ENCODE measurements around the gene ATP6V0A4.

The ATP6V0A4 gene

DNA sequence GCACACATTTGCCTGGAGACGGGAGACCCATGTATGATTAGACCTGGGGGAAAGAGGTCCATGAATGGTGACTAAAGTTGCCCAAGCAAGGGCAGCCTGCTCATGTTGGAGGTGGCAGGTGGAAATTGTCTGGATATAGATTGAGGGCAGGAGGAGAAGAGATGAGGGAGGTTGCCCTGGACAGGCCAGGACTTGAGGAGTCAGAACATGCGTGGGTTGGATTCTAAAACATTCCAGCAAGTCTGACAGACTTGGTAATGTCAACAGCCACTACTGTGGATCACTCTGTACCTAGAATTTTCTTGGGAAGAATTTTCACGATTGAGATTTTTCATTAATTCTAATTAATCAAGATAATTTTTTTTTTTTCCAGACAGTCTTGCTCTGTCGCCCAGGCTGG lies 77.7 kb downstream of the ATP6V0A4 start:
- TF ChIP-seq GABPA (IDR thresholded peaks at IDR 0.05; ENCODE audit: low read depth) (no peak), REST (IDR thresholded peaks at IDR 0.05; ENCODE audit: insufficient replicate concordance, low read depth) (no peak), SPI1 (IDR thresholded peaks at IDR 0.05; ENCODE audit: borderline replicate concordance, low read depth) (no peak), POLR2AphosphoS5 (IDR thresholded peaks at IDR 0.05; ENCODE audit: low read depth) (no peak)
- TF ChIP-seq, protein P1, sequence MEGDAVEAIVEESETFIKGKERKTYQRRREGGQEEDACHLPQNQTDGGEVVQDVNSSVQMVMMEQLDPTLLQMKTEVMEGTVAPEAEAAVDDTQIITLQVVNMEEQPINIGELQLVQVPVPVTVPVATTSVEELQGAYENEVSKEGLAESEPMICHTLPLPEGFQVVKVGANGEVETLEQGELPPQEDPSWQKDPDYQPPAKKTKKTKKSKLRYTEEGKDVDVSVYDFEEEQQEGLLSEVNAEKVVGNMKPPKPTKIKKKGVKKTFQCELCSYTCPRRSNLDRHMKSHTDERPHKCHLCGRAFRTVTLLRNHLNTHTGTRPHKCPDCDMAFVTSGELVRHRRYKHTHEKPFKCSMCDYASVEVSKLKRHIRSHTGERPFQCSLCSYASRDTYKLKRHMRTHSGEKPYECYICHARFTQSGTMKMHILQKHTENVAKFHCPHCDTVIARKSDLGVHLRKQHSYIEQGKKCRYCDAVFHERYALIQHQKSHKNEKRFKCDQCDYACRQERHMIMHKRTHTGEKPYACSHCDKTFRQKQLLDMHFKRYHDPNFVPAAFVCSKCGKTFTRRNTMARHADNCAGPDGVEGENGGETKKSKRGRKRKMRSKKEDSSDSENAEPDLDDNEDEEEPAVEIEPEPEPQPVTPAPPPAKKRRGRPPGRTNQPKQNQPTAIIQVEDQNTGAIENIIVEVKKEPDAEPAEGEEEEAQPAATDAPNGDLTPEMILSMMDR (IDR thresholded peaks at IDR 0.05; ENCODE audit: insufficient read depth, low read length), result no peak
- H3K27me3 ChIP-seq (ENCODE audit: insufficient read depth, poor library complexity, severe bottlenecking), result no peaks in the 10 kb centered on the region
- H3K27ac ChIP-seq (replicated peaks), result no peak overlapping the region
- no peak overlapping the region for H3K4me3 ChIP-seq (replicated peaks; ENCODE audit: insufficient read depth, low read length)
- no peak for DNase-seq (ENCODE audit: low read depth in 1 of 2, low spot score in 1 of 2)

GRCh38 chr7:138716889-138717288 lies 81.1 kb downstream of the ATP6V0A4 start:
- H3K27me3 ChIP-seq (ENCODE audit: insufficient read depth, poor library complexity, severe bottlenecking), result no peaks in the 10 kb centered on the region
- no peak for TF ChIP-seq GABPA (IDR thresholded peaks at IDR 0.05; ENCODE audit: low read depth)
- TF ChIP-seq, protein P1 (IDR thresholded peaks at IDR 0.05; ENCODE audit: insufficient read depth, low read length), result no peak
- TF ChIP-seq SPI1 (IDR thresholded peaks at IDR 0.05; ENCODE audit: borderline replicate concordance, low read depth), result no peak
- TF ChIP-seq REST (IDR thresholded peaks at IDR 0.05; ENCODE audit: insufficient replicate concordance, low read depth), result no peak
- no peak for TF ChIP-seq POLR2AphosphoS5 (IDR thresholded peaks at IDR 0.05; ENCODE audit: low read depth)
- no peak overlapping the region for H3K4me3 ChIP-seq (replicated peaks; ENCODE audit: insufficient read depth, low read length)
- DNase-seq (ENCODE audit: low read depth in 1 of 2, low spot score in 1 of 2), result no peak
- no peak overlapping the region for H3K27ac ChIP-seq (replicated peaks)

DNA sequence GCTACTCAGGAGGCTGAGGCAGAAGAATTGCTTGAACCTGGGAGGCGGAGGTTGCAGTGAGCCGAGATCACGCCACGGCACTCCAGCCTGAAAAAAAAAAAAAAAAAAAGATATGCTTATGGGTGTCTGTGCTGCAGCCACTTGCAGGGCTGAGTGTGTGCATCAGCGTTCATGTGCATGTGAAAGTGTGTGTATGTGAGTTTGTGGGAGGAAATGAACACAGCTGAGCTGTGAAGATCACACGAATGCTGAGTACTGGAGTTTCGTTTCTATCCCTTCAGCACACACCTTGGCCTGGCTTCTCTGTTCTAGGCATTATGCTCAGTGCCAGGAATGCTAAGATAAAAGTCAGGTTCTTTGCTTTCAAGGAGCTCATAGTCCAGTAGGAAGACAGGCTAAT lies 84.8 kb downstream of the ATP6V0A4 start:
- no peak for DNase-seq (ENCODE audit: low read depth in 1 of 2, low spot score in 1 of 2)

GRCh38 chr7:138712652-138713051 lies 85.3 kb downstream of the ATP6V0A4 start:
- H3K4me3 ChIP-seq (replicated peaks; ENCODE audit: insufficient read depth, low read length), result no peak overlapping the region
- H3K27me3 ChIP-seq (ENCODE audit: insufficient read depth, poor library complexity, severe bottlenecking), result no peaks in the 10 kb centered on the region
- H3K27ac ChIP-seq (replicated peaks), result no peak overlapping the region
- TF ChIP-seq REST (IDR thresholded peaks at IDR 0.05; ENCODE audit: insufficient replicate concordance, low read depth) (no peak), SPI1 (IDR thresholded peaks at IDR 0.05; ENCODE audit: borderline replicate concordance, low read depth) (no peak), GABPA (IDR thresholded peaks at IDR 0.05; ENCODE audit: low read depth) (no peak), POLR2AphosphoS5 (IDR thresholded peaks at IDR 0.05; ENCODE audit: low read depth) (no peak)
- TF ChIP-seq, protein P1 (IDR thresholded peaks at IDR 0.05; ENCODE audit: insufficient read depth, low read length), result no peak
- DNase-seq (ENCODE audit: low read depth in 1 of 2, low spot score in 1 of 2), result no peak

More for the DNA sequence above, 84.8 kb downstream of the ATP6V0A4 start:
- TF ChIP-seq POLR2AphosphoS5 (IDR thresholded peaks at IDR 0.05; ENCODE audit: low read depth) (no peak), GABPA (IDR thresholded peaks at IDR 0.05; ENCODE audit: low read depth) (no peak)
- Histone ChIP-seq H3K4me3 (replicated peaks; ENCODE audit: insufficient read depth, low read length) (no peak overlapping the region), H3K27ac (replicated peaks) (no peak overlapping the region), H3K27me3 (ENCODE audit: insufficient read depth, poor library complexity, severe bottlenecking) (no peaks in the 10 kb centered on the region)
